Smooth muscle cell (in vitro differentiated cells): ENCODE measurements around the gene RELN. TPM values are rescaled to one million over a fixed set of nuclear protein-coding genes. Genes with fewer than 3 reads are reported as not detected.
"Not testable (repeated sequence)": the region's sequence is repeated elsewhere in the genome, so short reads cannot be mapped to it uniquely, and the experiment has no call there.

Experiments
- DNase-seq: peaks from one replicate; lab custom pipeline; 2025; ENCODE audit not compliant: unreplicated experiment; lab: John Stamatoyannopoulos, UW
- H2AFZ ChIP-seq: fragments of 200-600 bp; sonication (generic); 2 replicates; pipeline ENCODE4 v1.6.0; 2016; ENCODE audit warnings: antibody characterized with exemption, low read depth, mild to moderate bottlenecking
- H3F3A ChIP-seq: fragments of 200-600 bp; sonication (generic); 2 replicates; pipeline ENCODE4 v1.6.0; 2017; ENCODE audit warnings: antibody characterized with exemption, low read depth
- H3K27ac ChIP-seq: fragments of 200-600 bp; sonication (generic); 2 replicates; pipeline ENCODE4 v1.5.1; 2016; ENCODE audit warnings: low read depth, mild to moderate bottlenecking
- H3K27me3 ChIP-seq: fragments of 200-600 bp; sonication (generic); 2 replicates; pipeline ENCODE4 v1.6.1; 2016; ENCODE audit warnings: low read depth, mild to moderate bottlenecking
- H3K36me3 ChIP-seq: fragments of 200-600 bp; sonication (generic); 2 replicates; pipeline ENCODE4 v1.5.1; 2016; ENCODE audit warnings: low read depth
- H3K4me1 ChIP-seq: fragments of 200-600 bp; sonication (generic); 2 replicates; pipeline ENCODE4 v1.5.1; 2016; ENCODE audit warnings: low read depth
- H3K4me2 ChIP-seq: fragments of 200-600 bp; sonication (generic); 2 replicates; pipeline ENCODE4 v1.6.0; 2016; ENCODE audit warnings: mild to moderate bottlenecking
- H3K4me3 ChIP-seq: fragments of 200-600 bp; sonication (generic); 2 replicates; pipeline ENCODE4 v1.5.1; 2016; ENCODE audit warnings: mild to moderate bottlenecking
- H3K79me2 ChIP-seq: fragments of 200-600 bp; sonication (generic); 2 replicates; pipeline ENCODE4 v1.6.0; 2016; ENCODE audit warnings: low read depth, mild to moderate bottlenecking
- H3K9ac ChIP-seq: fragments of 200-600 bp; sonication (generic); 2 replicates; pipeline ENCODE4 v1.6.0; 2016; ENCODE audit warnings: low read depth
- H3K9me3 ChIP-seq: fragments of 200-600 bp; sonication (generic); replicated peaks from 2 replicates; pipeline ENCODE4 v1.5.1; 2016; ENCODE audit warnings: low read depth
- H4K20me1 ChIP-seq: fragments of 200-600 bp; sonication (generic); 2 replicates; pipeline ENCODE4 v1.6.0; 2016; ENCODE audit warnings: low read depth
- WGBS: methylation state at CpG from one replicate; pipeline ENCODE4 v1.1.7; 2016; ENCODE audit warnings: low lambda C conversion rate; 5-methylcytosine and 5-hydroxymethylcytosine counted together
- polyA plus RNA-seq: library from polyadenylated mRNA; unstranded; fragments of >200 nt; fragmentation: Nextera tagmentation; extraction: Ambion mirVana; gene quantifications from 2 replicates; pipeline ENCODE4 v1.2.1, GENCODE V29; 2016
- total RNA-seq: library from RNA; depleted of rRNA; stranded (reverse); fragments of >200 nt; gene quantifications from 2 replicates; pipeline ENCODE4 v1.2.3, GENCODE V29; 2014
- TF ChIP-seq, protein P1 (sequence below): fragments of 200-600 bp; sonication (generic); IDR thresholded peaks from 2 replicates; pipeline ENCODE4 v1.5.1; 2017; ENCODE audit warnings: borderline replicate concordance, mild to moderate bottlenecking, antibody characterized with exemption; ENCODE audit not compliant: insufficient read depth, poor library complexity, severe bottlenecking

The RELN gene
- total and polyA plus RNA-seq, 2 experiments from 2014 or later = 0.90 TPM; not detected in 1

DNA sequence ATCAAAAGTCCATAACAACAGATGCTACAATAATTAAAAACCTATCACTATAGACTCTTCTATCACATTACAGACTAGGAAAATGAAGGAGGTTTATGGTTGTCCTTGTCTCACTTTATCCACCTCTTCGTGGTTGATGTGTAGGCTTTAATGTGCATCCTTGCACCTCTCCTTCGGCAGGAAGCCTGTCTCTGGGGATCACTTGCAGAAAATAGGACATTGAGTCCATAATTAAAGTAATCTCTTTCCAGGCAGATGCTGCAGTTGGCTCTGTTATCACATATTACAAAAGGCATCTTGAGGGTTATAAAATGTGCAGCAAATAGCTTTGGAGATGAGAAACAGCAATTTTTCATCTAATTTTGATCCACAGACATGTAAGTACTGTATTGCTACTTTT lies 168.4 kb downstream of the RELN start:
- Histone ChIP-seq H4K20me1 (no peaks in the 10 kb centered on the region), H3K4me1 (no peaks in the 10 kb centered on the region), H3F3A (no peaks in the 10 kb centered on the region), H3K27me3 (peaks cover 5% of the 10 kb centered on the region), H3K4me2 (no peak overlapping the region), H2AFZ (no peak overlapping the region), H3K36me3 (no peaks in the 10 kb centered on the region), H3K9me3 (no peaks in the 10 kb centered on the region), H3K27ac (no peak overlapping the region), H3K4me3 (no peak overlapping the region), H3K9ac (no peak overlapping the region), H3K79me2 (no peaks in the 10 kb centered on the region)
- TF ChIP-seq, protein P1, sequence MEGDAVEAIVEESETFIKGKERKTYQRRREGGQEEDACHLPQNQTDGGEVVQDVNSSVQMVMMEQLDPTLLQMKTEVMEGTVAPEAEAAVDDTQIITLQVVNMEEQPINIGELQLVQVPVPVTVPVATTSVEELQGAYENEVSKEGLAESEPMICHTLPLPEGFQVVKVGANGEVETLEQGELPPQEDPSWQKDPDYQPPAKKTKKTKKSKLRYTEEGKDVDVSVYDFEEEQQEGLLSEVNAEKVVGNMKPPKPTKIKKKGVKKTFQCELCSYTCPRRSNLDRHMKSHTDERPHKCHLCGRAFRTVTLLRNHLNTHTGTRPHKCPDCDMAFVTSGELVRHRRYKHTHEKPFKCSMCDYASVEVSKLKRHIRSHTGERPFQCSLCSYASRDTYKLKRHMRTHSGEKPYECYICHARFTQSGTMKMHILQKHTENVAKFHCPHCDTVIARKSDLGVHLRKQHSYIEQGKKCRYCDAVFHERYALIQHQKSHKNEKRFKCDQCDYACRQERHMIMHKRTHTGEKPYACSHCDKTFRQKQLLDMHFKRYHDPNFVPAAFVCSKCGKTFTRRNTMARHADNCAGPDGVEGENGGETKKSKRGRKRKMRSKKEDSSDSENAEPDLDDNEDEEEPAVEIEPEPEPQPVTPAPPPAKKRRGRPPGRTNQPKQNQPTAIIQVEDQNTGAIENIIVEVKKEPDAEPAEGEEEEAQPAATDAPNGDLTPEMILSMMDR = no peak
- no peak for DNase-seq
- WGBS = 57% methylated on average over 2 of the region's 2 CpGs

DNA sequence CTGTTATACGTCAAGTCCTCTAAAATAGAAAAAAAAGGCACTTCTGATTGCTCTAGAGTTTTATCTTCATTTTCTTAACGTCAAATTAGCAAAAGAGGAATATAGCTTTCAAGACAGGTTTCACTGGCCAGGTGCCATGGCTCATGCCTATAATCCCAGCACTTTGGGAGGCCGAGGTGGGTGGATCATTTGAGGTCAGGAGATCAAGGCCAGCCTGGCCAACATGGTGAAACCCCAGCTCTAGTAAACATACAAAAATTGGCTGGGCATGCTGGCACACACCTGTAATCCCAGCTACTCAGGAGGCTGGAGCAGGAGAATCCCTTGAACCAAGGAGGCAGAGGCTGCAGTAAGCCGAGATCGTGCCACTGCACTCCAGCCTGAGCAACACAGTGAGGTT lies 173.5 kb downstream of the RELN start:
- not testable (repeated sequence) for H3F3A ChIP-seq, H3K4me3 ChIP-seq, H3K79me2 ChIP-seq, H3K9me3 ChIP-seq, H2AFZ ChIP-seq, H3K4me1 ChIP-seq, DNase-seq, H4K20me1 ChIP-seq, H3K36me3 ChIP-seq, H3K9ac ChIP-seq, H3K27ac ChIP-seq, H3K4me2 ChIP-seq, H3K27me3 ChIP-seq
- WGBS = 95% methylated on average over 5 of the region's 5 CpGs

DNA sequence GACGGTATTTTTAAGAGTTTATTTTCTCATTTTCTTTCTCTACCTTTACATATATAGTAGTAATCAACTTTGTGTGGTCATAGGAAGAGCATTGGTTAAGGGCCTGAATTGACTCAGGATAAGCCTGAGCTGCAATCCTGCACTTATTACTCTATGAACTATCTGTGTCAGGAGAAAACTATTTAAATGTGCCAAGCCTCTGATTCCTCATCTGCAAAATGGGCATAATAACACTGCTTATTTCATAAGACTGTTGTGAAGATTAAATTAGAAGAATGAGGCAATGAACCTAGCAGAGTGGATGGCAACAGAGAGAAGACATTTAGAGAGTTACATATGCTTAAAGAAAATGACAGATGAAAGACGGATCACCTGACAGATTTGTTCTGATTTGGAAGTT lies 175.5 kb downstream of the RELN start:
- H3K9ac ChIP-seq = no peak overlapping the region
- no peak overlapping the region for H3K4me2 ChIP-seq
- H3K36me3 ChIP-seq = no peaks in the 10 kb centered on the region
- no peaks in the 10 kb centered on the region for H3K4me1 ChIP-seq
- 88% methylated on average over 2 of the region's 2 CpGs for WGBS
- H3K79me2 ChIP-seq = no peaks in the 10 kb centered on the region
- no peak overlapping the region for H3K27ac ChIP-seq
- DNase-seq = no peak
- H3K4me3 ChIP-seq = no peak overlapping the region
- H3K9me3 ChIP-seq = no peaks in the 10 kb centered on the region
- H2AFZ ChIP-seq = no peak overlapping the region
- no peaks in the 10 kb centered on the region for H4K20me1 ChIP-seq
- no peaks in the 10 kb centered on the region for H3F3A ChIP-seq
- peaks cover 5% of the 10 kb centered on the region for H3K27me3 ChIP-seq
- TF ChIP-seq, protein P1 = no peak

DNA sequence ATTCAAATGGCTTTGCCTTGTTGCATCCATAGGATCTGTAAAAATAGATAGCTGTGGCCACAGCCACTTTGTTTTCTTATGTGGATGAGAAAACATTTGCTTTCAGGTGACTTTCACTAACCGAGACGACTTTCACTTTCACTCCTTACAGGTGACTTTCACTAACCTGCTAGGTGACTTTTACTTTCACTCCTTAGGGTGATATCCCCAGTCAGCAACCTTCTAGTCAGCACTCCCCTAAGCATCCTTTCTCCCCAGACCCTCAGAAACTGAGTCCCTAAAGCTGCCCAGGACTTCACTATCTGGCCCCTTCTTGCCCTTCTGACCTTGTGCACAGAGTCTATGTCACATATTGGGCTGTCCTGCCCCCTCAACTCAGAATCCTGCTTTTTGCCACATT lies 177.5 kb downstream of the RELN start:
- Histone ChIP-seq H3K4me2 (no peak overlapping the region), H3K27me3 (peaks cover 2% of the 10 kb centered on the region), H3K4me1 (no peaks in the 10 kb centered on the region), H3F3A (no peaks in the 10 kb centered on the region), H3K36me3 (no peaks in the 10 kb centered on the region), H4K20me1 (no peaks in the 10 kb centered on the region), H3K79me2 (no peaks in the 10 kb centered on the region), H3K27ac (no peak overlapping the region), H3K9ac (no peak overlapping the region), H2AFZ (no peak overlapping the region), H3K4me3 (no peak overlapping the region), H3K9me3 (no peaks in the 10 kb centered on the region)
- TF ChIP-seq, protein P1 = no peak
- 88% methylated on average over 2 of the region's 2 CpGs for WGBS
- no peak for DNase-seq
